ENCODE results near the gene NME2.

DNA sequence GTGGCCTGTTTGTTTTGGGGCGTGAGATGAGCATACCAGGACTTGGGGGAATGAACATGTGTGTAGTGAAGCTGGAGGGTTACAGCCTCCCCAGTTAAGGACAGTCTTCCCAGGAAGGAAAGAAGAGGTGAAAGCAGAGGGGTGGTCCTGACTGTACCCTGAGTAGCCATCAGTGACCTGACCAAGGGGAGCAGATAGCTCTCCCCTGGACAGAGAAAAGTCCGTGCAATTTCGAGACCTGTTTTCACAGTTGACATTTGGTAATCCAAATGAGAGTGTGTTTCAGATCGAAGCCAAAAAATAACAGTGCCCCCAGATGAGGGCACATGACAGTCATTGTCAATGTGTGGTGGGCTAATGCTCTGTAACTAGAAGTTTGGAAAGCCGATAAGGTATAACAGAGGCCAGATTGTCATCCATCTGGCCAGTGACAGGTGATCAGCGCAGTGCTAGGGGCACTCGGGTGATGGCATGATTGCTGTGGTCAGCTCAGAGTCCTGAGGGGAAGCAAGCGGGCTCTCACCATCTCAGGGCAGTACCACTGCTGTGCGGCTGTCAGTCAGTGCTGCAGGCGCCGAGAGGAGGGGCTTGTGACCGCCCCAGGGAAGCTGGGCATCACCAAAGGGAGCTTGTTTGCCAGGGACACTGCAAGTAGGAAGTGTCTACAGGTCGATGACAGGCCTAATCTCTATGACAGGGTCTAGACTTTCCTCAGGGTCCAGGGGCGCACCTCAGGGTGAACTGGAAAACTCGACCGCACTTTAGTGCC, 1.1 kb upstream of the NME2 start:
- no peak for TF ChIP-seq CTCF (conservative IDR thresholded peaks at IDR 0.05; ENCODE audit: low read length)
- no peak for TF ChIP-seq EZH2phosphoT487 (IDR thresholded peaks at IDR 0.05; ENCODE audit: borderline replicate concordance)

Data from Loucy (cell line).